Fibroblast of lung (primary cell): ENCODE results near the gene C1QB. TPM values are rescaled to one million over a fixed set of nuclear protein-coding genes. Genes with fewer than 3 reads are reported as not detected.
A peak's percentile ranks its signal among the peaks of the same experiment; 100 is the strongest.

Source experiments
- DNase-seq, 2 donors: peaks; one replicate each; pipeline versions ENCODE4 v3.0.0 to v3.0.0-alpha.2; 2010; ENCODE audit warnings: low read depth in 2 of 2
- H2AFZ ChIP-seq: 2 replicates; pipeline ENCODE4 v1.5.1; 2012; ENCODE audit warnings: low read length, control low read depth, inconsistent platforms
- H3K27ac ChIP-seq: 2 replicates; pipeline ENCODE4 v1.5.1; 2011; ENCODE audit warnings: low read length, control low read depth; ENCODE audit not compliant: insufficient read depth
- H3K27me3 ChIP-seq: 2 replicates; pipeline ENCODE4 v1.5.1; 2011; ENCODE audit warnings: mild to moderate bottlenecking, low read length; ENCODE audit not compliant: control insufficient read depth, insufficient read depth
- H3K36me3 ChIP-seq: 2 replicates; pipeline ENCODE4 v1.5.1; 2011; ENCODE audit warnings: low read length; ENCODE audit not compliant: control insufficient read depth, insufficient read depth
- H3K4me1 ChIP-seq: 2 replicates; pipeline ENCODE4 v1.5.1; 2011; ENCODE audit warnings: low read length; ENCODE audit not compliant: control insufficient read depth, insufficient read depth; ENCODE audit errors: extremely low read depth
- H3K4me2 ChIP-seq: 2 replicates; pipeline ENCODE4 v1.5.1; 2011; ENCODE audit warnings: low read length, control low read depth; ENCODE audit not compliant: insufficient read depth; ENCODE audit errors: extremely low read depth
- H3K4me3 ChIP-seq, 4 experiments: fragments of 200-600 bp in 1 of 4; sonication (generic) in 1 of 4; replicated peaks in 1 of 4; 2 replicates each; pipeline ENCODE4 v1.5.1; 2011 to 2016; ENCODE audit warnings: low read length in 4 of 4, low read depth in 3 of 4, mild to moderate bottlenecking in 3 of 4, control low read depth in 2 of 4, inconsistent platforms in 1 of 4, mixed read lengths in 1 of 4; ENCODE audit not compliant: insufficient read depth in 1 of 4; ENCODE audit errors: control extremely low read depth in 1 of 4
- H3K79me2 ChIP-seq: 2 replicates; pipeline ENCODE4 v1.5.1; 2012; ENCODE audit warnings: mild to moderate bottlenecking, low read length, inconsistent platforms; ENCODE audit not compliant: control insufficient read depth, insufficient read depth
- H3K9ac ChIP-seq: 2 replicates; pipeline ENCODE4 v1.5.1; 2011; ENCODE audit warnings: mild to moderate bottlenecking, low read length, control low read depth; ENCODE audit not compliant: insufficient read depth
- H3K9me3 ChIP-seq: 2 replicates; pipeline ENCODE4 v1.5.1; 2012; ENCODE audit warnings: low read depth, low read length; ENCODE audit not compliant: control insufficient read depth, insufficient read depth
- H4K20me1 ChIP-seq: 2 replicates; pipeline ENCODE4 v1.5.1; 2011; ENCODE audit warnings: low read length; ENCODE audit not compliant: control insufficient read depth, insufficient read depth; ENCODE audit errors: extremely low read depth
- EZH2 ChIP-seq: IDR thresholded peaks from 2 replicates; pipeline ENCODE4 v1.5.1; 2012; ENCODE audit warnings: low read length, control low read depth, mild to moderate bottlenecking; ENCODE audit errors: missing control alignments
- polyA plus RNA-seq, 2 donors: library from polyadenylated mRNA; depleted of rRNA in 1 of 2; stranded (reverse) in 1 of 2; unstranded in 1 of 2; fragments of >200 nt; gene quantifications; 2 replicates each; pipeline ENCODE4 v1.2.1, GENCODE V29; 2011 to 2012; ENCODE audit warnings: missing spikeins in 1 of 2
- total RNA-seq: library from RNA; depleted of rRNA; stranded (reverse); fragments of >200 nt; gene quantifications from 2 replicates; pipeline ENCODE4 v1.2.1, GENCODE V29; 2014
- TF ChIP-seq, protein P1 (sequence below), 2 donors: IDR thresholded peaks in 1 of 2; conservative IDR thresholded peaks in 1 of 2; 1 replicate in 1 of 2; 2 replicates in 1 of 2; pipeline ENCODE4 v1.5.1; 2011 to 2012; ENCODE audit warnings: low read length in 2 of 2, control low read depth in 1 of 2, inconsistent platforms in 1 of 2, low read depth in 1 of 2, mild to moderate bottlenecking in 1 of 2

Gene C1QB
- total and polyA plus RNA-seq, 2 donors (not counting 1 experiment from before 2014, with no cell fraction given): not detected

DNA sequence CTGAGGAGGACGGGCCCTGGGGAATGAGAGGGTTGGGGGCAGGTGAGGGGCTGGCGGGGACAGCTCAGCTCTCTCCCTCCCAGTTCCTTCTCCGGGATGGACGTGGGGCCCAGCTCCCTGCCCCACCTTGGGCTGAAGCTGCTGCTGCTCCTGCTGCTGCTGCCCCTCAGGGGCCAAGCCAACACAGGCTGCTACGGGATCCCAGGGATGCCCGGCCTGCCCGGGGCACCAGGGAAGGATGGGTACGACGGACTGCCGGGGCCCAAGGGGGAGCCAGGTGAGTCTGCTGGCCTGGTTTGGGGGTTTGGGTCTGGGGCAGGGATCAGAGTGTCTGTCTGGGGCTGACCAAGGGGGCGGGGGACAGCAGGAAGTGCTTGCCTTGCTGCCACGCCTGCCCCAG, 9.1 kb upstream of the C1QB start:
- no peak overlapping the region for H3K27ac ChIP-seq
- H2AFZ ChIP-seq: no peak overlapping the region
- no peak for DNase-seq
- no peaks in the 10 kb centered on the region for H3K9me3 ChIP-seq
- no peak overlapping the region for H3K9ac ChIP-seq
- no peaks in the 10 kb centered on the region for H3K4me1 ChIP-seq
- H3K4me3 ChIP-seq: no peak overlapping the region
- TF ChIP-seq, protein P1, sequence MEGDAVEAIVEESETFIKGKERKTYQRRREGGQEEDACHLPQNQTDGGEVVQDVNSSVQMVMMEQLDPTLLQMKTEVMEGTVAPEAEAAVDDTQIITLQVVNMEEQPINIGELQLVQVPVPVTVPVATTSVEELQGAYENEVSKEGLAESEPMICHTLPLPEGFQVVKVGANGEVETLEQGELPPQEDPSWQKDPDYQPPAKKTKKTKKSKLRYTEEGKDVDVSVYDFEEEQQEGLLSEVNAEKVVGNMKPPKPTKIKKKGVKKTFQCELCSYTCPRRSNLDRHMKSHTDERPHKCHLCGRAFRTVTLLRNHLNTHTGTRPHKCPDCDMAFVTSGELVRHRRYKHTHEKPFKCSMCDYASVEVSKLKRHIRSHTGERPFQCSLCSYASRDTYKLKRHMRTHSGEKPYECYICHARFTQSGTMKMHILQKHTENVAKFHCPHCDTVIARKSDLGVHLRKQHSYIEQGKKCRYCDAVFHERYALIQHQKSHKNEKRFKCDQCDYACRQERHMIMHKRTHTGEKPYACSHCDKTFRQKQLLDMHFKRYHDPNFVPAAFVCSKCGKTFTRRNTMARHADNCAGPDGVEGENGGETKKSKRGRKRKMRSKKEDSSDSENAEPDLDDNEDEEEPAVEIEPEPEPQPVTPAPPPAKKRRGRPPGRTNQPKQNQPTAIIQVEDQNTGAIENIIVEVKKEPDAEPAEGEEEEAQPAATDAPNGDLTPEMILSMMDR (conservative IDR thresholded peaks at IDR 0.05 in 1 of 2, IDR thresholded peaks at IDR 0.05 in 1 of 2; ENCODE audit: low read depth in 1 of 2, low read length in 2 of 2): no peak
- TF ChIP-seq EZH2: no peak
- H3K4me2 ChIP-seq: no peak overlapping the region
- H3K27me3 ChIP-seq: no peaks in the 10 kb centered on the region
- H4K20me1 ChIP-seq: no peaks in the 10 kb centered on the region
- no peaks in the 10 kb centered on the region for H3K79me2 ChIP-seq
- no peaks in the 10 kb centered on the region for H3K36me3 ChIP-seq

DNA sequence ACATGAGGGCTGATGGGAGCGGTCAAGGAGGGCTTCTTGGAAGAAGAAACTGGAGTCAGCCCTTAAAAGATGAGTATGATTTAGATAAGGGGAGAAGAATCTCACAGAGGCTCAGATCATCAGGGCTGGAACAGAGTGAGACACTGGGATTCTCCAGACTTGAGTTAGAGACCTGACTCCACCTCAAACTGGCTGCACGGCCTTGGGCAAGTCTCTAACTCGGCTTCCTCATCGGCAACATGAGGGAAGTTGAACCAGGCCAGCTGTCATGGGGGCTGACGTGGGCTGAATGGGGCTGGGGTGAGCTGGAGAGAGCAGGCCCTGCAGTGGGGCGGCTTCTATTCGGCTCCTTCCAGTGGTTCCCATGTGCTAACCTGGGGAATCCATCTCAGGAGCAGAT, 7.1 kb upstream of the C1QB start:
- Histone ChIP-seq H4K20me1 (no peaks in the 10 kb centered on the region), H3K36me3 (no peaks in the 10 kb centered on the region), H3K9ac (no peak overlapping the region), H3K27me3 (no peaks in the 10 kb centered on the region), H3K9me3 (no peaks in the 10 kb centered on the region), H3K79me2 (no peaks in the 10 kb centered on the region), H3K4me3 (no peak overlapping the region), H3K27ac (no peak overlapping the region), H3K4me1 (no peaks in the 10 kb centered on the region), H2AFZ (no peak overlapping the region), H3K4me2 (no peak overlapping the region)
- TF ChIP-seq, protein P1 (conservative IDR thresholded peaks at IDR 0.05 in 1 of 2, IDR thresholded peaks at IDR 0.05 in 1 of 2; ENCODE audit: low read depth in 1 of 2, low read length in 2 of 2): no peak
- TF ChIP-seq EZH2: no peak
- DNase-seq: no peak

DNA sequence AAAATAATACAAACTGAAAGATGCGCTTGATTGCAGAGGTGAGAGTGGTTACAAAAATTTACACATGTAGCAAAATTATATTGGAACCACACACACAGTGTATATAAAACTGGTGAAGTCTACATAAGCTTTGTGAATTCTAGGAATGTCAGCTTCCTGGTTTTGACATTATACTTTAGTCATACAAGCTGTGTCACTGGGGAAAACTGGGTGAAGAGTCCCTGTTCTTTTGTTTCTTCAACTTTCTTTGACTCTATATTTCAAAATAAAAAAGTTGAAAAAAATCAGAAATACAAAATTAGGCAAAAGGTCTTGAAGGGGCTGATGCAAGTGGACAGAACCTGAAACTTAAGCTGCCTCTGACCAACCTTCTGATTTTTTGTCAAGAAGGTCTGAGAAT, 6.7 kb upstream of the C1QB start:
- Histone ChIP-seq H3K4me1 (no peaks in the 10 kb centered on the region), H3K27ac (no peak overlapping the region), H3K4me3 (no peak overlapping the region), H3K9me3 (no peaks in the 10 kb centered on the region), H2AFZ (no peak overlapping the region), H3K27me3 (no peaks in the 10 kb centered on the region), H3K79me2 (no peaks in the 10 kb centered on the region), H3K4me2 (no peak overlapping the region), H3K36me3 (no peaks in the 10 kb centered on the region), H4K20me1 (no peaks in the 10 kb centered on the region), H3K9ac (no peak overlapping the region)
- DNase-seq: peak in 1 of 2 donors; percentile 16
- no peak for TF ChIP-seq EZH2
- TF ChIP-seq, protein P1 (conservative IDR thresholded peaks at IDR 0.05 in 1 of 2, IDR thresholded peaks at IDR 0.05 in 1 of 2; ENCODE audit: low read depth in 1 of 2, low read length in 2 of 2): no peak
